Cardiac septum (tissue), 1 donor: ENCODE measurements around the gene RNF6. TPM values are rescaled to one million over a fixed set of nuclear protein-coding genes. Genes with fewer than 3 reads are reported as not detected.
"Not testable (repeated sequence)": the region's sequence is repeated elsewhere in the genome, so short reads cannot be mapped to it uniquely, and the experiment has no call there.

Experiments
- DNase-seq: peaks from one replicate; pipeline ENCODE4 v3.0.0-alpha.2; 2020; ENCODE audit warnings: low spot score
- intact Hi-C: fragments of 100-400 bp; cut with DNase I; formaldehyde crosslinking; loops from one replicate; pipeline ENCODE4 v1.14.0; 2022
- long read RNA-seq: library from polyadenylated mRNA; unstranded; transcript quantifications from one replicate; pipeline ENCODE4 v2.0.0, GENCODE V29; 2021
- total RNA-seq: library from RNA; stranded (reverse); fragmentation: NEBNext Ultra II Directional; extraction: Animal tissue kit (Norgen Biotek cat#: 25700); gene quantifications from one replicate; pipeline ENCODE4 v1.2.1, GENCODE V29; 2021
- donor health status: DM: no; HTN: no; CAD: no.

RNF6 gene
- 29.6 TPM for total RNA-seq
- long read RNA-seq, transcript RNF6-203 (5 exons, 3,706 nt): major isoform, 25 of 63 reads
- long read RNA-seq, transcript RNF6-201 (5 exons, 3,282 nt): minor isoform, 22 of 63 reads
- long read RNA-seq, partial matches to known transcripts: 0 of 63 reads
- long read RNA-seq, other reads (novel, unspliced or antisense): 16 of 63 reads

DNA sequence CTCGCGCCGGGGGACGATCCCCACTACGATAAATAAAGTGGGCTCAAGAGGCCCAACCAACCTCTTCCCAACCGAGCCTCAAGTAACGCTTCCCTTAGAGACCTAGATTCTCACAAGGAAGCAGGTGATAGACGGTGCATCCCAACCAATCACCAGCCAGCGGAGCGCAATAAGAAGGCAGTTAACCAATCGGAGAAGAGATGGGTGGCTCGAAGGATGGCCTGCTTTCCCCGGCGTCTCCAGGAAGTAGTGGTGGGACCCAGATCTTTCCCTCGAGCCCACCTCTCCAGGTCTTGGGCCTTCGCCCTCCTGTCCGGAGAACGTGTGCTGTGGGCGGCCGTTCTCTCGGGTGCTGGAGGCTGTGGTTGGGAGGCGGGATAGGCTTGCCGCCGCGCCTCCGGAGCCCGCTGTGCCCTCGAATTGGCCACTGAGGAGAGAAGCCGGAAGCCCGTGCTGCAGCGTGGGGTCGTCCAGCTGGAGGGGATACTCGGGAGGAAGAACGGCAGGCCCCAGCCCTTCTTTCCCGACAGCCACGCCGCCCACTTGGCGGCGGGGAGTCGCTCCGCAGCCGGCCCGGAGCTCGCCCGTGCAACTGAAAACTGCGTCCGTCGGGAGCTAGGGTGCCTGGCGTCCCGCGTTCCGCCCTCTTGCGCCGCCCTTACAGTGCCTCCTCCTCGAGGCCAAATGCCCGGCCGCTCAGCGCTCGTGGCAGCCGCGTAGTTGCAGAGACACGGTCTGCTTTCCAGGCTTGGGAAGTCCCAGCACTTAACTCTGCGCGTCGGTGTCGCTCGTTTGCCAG lies at the start of gene RNF6:
Gene RNF6 (minus strand): TSS at position 594 of the 799 bp plus-strand sequence. CDS start 2,665 bp downstream, outside the sequence.
- intact Hi-C loops: loop anchor here (2.0 kb wide), 1 partner anchor 33 kb away; the partner anchor contains the start of gene CDK8
- DNase-seq: peak; percentile 97

DNA sequence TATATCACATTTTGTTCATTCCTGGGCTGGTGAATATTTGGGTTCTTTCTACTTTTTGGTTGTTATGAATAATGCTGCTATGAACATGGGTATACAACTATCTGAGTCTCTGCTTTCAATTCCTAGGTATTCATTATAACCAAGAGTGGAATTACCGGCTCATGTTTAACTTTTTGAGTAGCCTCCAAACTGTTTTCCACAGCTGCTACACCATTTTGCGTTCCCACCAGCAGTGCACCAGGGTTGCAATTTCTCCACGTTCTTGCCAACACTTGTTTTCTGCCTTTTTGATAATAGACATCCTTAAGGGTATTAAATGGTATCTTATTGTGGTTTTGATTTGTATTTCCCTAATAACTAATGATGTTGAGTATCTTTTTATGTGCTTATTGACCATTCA lies 48.6 kb upstream of the RNF6 start:
- intact Hi-C loops: no loop called here
- no peak for DNase-seq

DNA sequence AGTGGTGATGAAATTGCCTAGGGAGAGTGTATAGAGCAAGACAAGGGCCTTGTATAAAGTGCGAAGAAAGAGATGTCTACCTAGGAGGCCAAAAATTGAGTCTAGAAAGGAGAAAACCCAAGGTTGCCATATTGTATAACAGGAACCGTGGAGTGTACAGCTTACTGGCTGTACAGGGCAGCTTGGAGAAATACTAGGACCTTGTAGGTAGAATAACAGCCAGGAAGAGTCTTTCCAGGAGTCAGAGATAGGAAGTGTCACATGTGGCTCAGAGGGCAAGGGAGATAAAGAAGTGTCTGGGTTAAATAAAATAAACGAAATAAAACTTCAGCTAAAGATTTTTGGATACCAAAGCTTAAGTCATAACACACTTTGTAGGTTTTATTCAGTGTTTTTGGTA lies 44.2 kb upstream of the RNF6 start:
- intact Hi-C loops: no loop called here
- no peak for DNase-seq

DNA sequence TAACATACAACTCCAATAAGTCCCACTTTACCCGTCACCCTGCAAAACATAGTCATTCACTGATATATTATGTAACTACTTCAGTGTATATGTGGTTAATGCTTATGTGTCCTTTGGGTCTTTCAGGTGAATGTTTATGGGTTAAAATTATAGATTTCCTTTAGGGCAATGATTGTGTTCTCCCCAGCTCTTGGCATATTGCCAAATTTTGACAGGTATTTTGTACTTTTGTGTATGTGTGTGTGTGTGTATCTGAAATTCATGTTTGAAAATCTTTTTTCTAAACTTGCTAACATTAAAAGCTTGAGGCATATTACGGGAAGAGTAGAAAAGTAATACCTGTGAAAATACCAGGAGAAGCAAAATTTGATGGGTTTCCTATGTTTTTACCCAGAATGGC lies 40.0 kb upstream of the RNF6 start:
- no peak for DNase-seq
- intact Hi-C loops: no loop called here

DNA sequence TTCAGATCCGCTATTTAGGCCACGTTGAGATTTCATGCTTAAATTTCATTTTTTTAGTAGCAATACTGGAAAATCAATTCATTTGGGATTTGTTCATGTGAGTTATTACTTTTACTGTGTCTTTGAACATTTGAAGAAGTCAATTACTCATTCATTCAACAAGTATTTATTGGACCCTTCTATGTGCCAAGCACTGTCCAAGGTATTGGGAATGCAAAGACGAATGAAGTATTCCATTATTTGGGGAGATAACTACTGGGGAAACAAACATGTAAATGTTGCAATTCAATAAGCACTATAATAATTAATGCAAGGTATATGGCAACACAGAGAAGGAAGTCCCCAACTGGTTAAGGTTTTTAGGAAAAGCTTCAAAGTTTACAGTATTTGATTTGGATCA lies 37.5 kb upstream of the RNF6 start:
- DNase-seq: no peak
- intact Hi-C loops: loop anchor here (10.0 kb wide), 1 partner anchor 75 kb away; no protein-coding TSS in a partner anchor

DNA sequence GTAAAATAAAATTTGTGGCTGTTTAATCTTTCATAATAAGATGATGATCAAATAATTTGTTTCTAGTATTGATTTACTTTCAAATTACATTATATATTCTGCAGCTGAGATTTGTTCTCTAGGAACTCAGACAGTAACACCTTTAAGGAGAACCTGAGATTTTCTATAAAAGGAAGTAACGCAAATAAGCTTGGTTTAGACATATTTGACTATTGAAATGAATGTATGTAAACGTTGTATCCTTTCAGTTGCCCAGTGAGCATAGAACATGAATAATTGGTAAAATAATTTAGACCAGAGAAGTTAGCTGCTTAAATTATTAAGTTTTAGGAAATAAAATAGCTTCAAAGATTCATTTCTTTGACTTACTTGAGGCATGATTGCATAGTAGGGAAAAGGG lies 34.9 kb upstream of the RNF6 start:
- no peak for DNase-seq
- intact Hi-C loops: loop anchor here (10.0 kb wide), 1 partner anchor 72 kb away; no protein-coding TSS in a partner anchor

DNA sequence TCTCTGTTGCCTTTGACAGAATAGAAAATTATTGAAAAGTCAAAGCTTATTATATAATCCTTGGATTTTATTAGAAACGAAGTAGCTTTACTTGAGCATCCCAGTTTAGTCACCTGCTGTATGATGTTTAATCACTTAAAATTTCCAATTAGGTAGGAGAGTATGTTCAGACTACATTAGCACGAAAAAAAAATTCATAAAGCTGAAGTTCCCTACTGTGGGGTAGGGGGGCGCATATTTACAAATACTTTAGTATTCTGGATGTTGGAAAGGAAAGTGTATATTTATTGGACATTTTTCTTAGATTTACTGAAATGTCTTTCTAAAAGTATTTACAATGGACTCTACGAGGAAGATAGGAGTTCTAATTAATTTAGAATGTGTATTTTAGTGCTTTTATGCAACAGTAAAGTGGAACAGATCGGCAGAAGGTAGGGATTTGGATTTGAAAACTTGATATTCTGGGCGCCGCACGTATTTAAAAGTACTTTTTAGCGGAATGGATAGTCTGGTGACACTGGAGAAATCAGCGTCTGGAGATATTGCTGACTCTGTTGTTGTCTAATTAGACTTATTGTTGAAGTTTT lies 33.7 kb upstream of the RNF6 start:
- intact Hi-C loops: loop anchor here (2.0 to 10.0 kb wide), 2 partner anchors 35 to 71 kb away; no protein-coding TSS in a partner anchor
- DNase-seq: no peak

DNA sequence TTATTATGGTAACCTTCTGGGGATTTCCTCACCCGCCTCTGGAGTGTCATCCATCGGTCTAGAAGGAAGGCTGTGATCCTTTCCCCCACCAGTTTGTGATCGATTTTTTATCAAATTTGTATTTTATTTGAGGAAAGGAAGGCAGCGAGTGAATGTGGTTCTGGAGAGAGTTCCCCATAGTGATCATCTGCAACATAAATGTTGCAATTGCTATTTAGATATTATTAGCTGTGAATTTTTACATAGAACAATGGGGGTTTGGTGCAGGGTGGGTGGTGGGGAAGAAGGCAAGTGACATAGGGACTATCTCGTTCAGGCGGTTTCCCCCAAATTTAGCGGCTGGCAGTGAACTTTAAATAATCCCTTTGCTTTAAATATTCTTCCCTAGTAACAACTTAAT lies 33.0 kb upstream of the RNF6 start:
- intact Hi-C loops: loop anchor here (2.0 to 10.0 kb wide), 2 partner anchors 34 to 70 kb away; no protein-coding TSS in a partner anchor
- no peak for DNase-seq

DNA sequence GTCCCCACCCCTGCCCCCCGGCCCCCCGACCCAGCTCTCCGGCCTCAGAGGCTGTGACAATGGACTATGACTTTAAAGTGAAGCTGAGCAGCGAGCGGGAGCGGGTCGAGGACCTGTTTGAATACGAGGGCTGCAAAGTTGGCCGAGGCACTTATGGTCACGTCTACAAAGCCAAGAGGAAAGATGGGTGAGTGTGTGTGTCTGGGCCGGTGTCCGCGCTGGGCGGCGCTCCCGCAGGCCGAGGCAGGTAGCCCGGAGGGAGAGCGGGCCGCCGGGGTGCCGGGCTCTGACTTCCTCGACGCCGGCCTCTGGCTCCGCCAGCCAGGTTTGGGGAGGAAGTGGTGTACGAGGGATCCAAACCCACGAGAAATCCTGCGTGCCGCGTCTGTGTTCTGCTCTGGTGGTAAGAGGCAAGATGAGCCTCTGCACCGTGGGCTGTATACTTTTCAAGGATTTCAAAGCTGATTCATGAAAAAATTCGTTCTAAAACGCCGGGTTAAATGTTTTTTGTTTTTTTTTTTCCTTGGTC lies 32.5 kb upstream of the RNF6 start:
- intact Hi-C loops: loop anchor here (2.0 to 10.0 kb wide), 2 partner anchors 34 to 70 kb away; no protein-coding TSS in a partner anchor
- peak; percentile 86 for DNase-seq

DNA sequence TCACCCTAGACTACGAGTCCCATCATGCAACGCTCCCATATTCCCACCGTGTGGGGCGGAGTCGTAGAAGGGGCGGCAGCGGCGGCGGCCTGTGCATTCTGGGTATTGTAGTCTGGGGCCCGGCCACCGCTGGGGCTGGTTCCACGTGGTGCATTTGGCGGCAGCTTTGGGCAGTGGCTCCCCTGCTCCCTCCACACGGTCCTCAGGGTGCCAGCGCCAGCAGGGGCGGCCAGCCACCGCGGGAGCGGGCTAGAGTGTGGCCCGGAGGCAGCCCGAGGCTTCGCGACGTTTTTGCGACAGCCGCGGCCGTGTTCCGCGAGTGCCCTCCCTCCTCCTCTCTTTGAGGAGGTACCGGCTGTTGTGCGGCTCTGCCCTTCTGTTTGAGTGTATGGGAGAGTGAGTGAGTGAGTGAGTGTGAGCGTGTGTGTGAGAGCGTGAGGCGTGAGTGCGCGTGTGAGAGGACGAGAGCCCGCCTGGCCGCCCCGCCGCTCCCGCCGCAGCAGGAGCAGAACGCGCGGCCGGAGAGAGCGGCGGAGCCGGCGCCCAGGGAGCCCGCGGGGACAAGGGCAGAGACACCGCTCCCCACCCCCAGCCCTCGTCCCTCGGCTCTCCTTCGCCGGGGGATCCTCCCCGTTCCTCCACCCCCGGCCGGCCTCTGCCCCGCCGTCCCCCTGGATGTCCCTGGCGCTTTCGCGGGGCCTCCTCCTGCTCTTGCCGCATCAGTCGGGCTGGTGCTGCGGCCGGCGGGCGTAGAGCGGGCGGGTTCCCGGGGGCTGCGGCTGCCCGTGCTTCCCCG lies 31.9 kb upstream of the RNF6 start, which contains the start of gene CDK8:
Gene CDK8 (plus strand): TSS at position 343 of the 796 bp plus-strand sequence. CDS start 513 bp downstream, outside the sequence.
- intact Hi-C loops: loop anchor here (2.0 to 10.0 kb wide), 2 partner anchors 33 to 69 kb away; no protein-coding TSS in a partner anchor
- peak; percentile 94 for DNase-seq

DNA sequence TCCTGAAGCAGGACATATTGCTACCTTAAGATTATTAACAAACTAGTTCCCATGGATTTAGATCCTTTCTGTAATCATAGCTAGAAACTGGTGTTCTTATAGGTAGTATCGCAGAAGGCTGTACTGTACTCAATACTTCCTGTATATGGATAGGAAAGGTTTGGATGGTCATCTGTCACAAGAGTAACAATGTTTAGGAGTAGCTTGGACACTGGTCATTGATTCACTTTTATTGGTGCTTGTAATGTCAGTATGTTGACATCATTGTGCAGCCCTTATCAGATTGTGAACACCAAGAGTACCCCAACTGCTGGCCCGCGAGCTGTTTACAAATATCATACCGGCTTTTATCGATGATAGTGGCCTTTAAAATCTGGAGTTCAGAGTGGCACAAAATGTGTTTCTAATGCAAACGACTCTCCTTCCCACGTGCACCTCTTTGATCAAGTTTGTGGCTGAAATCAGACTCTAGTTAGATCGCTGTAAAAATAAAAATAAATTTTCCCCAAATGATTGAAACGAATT lies 31.2 kb upstream of the RNF6 start:
- no peak for DNase-seq
- intact Hi-C loops: loop anchor here (10.0 kb wide), 1 partner anchor 69 kb away; no protein-coding TSS in a partner anchor

DNA sequence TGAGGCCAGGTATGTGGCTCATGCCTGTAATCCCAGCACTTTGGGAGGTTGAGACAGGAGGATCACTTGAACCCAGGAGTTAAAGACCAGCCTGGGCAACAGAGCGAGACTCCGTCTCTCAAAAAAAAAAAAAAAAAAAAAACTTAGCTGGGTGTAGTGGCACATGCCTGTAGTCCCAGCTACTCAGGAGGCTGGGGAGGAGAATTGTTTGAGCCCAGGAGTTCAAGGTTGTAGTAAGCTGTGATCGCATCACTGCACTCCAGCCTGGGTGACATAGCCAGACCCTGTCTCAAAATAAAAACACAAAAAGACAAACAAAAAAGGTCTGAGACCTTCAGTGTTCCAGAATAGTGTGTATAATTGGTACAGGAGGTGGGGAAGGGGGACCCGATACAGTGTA lies 29.9 kb upstream of the RNF6 start:
- intact Hi-C loops: loop anchor here (10.0 kb wide), 1 partner anchor 67 kb away; no protein-coding TSS in a partner anchor
- not testable (repeated sequence) for DNase-seq

DNA sequence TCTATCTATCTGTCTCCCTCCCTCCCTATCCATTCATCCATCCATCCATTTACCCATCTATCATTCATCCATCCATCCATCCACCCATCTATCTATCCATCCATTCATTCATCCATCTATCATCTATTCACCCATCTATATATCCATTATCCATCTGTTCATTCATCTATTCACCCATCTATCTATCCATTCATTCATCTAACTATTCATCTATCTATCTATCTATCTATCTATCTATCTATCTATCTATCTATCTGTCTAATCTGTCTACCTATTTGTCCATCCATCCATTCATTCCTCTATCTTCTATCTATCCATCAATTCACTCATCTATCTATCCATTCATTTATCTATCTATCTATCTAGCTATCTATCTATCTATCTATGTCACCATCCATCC lies 27.4 kb upstream of the RNF6 start:
- intact Hi-C loops: no loop called here
- DNase-seq: no peak

DNA sequence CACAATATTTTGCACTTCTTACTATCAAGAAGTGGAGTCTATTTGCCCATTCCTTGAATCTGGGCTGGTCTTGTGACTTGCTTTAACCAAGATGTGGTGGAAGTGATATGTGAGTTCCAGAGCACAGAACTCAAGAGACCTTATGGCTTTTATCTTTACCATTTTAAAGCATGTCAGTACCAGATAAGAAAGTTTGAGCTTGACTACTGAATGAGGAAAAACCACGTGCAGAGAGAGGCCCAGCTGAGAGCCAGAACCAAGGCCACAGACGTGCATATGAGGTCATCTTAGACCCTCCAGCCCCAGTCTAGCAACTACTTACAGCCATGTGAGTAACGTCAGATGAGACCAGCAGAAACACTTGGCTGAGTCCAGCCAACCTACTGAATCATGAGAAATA lies 25.5 kb upstream of the RNF6 start:
- intact Hi-C loops: no loop called here
- DNase-seq: no peak

DNA sequence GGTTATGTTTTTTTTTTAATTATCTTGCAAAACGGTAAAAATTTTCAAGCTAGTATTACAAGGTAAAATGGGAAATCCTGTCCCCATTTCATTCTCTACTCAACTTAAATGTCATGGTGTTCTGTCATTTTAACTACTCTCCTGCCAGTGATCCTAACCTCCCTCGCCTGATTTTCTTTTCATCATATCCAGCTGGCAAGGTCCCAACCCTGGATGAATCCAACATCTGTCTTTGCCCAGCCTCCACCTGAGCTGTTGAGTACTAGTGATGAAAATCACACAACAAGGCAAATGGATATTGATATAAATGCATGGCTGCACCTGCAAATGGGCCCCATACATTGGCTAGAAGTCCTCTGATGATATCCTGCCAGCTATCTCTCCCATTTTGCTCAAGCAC lies 24.9 kb upstream of the RNF6 start:
- intact Hi-C loops: no loop called here
- DNase-seq: no peak

DNA sequence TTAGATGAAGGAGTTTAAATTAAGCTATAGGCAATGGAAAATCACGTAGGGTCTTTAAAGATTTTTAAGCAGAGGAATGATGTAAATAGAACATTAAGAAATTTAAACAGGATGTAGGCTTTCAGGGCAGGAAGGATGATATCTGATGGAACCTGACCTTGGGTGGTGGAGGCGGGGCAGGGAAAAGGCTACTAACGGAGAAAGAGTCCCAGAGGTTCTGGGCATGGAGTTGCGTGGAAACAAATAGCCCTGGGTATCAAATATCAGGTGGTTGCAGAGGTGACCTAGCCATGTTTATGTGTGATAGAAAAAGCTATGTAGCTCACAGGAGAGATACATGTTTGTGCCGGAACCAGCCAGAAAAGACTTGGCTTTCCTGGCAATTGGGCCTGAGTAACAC lies 24.0 kb upstream of the RNF6 start:
- intact Hi-C loops: no loop called here
- no peak for DNase-seq

DNA sequence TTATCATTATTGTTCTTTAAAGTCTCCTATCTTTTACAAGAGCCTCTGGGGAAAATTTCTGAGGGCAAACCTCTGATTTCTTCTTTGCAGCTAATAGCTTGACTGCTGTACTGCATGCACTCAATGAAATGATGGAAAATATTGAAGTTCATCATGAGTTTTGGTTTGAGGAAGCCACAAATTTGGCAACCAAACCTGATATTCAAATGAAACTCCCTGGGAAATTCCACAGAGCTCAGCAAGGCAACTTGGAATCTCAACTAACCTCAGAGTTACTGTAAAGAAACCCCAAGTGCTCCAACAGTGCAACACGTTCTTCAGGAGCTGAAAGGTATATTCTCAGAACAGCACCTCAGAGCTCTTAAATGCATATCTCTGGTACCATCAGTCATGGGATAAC lies 14.2 kb upstream of the RNF6 start:
- intact Hi-C loops: no loop called here
- DNase-seq: no peak

DNA sequence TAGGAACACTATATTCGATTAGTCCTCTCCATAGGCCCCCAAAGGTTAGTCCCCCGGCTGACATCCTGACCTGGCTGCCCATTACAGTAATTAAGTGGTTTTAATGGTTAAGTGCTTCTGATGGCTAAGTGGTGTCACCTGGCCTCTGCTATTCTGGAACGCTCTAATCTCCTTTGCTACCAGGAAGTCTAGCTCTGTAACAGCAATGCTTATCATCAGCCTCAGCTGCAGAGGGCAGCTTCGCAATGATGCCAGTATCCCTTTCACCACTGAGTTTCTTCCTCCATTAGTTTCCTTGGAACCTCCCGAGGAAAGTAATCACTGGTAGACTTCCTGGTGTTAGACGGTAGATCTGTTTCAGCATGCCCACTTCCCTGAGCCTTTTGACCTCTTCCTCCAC lies 8.6 kb upstream of the RNF6 start:
- DNase-seq: no peak
- intact Hi-C loops: no loop called here

DNA sequence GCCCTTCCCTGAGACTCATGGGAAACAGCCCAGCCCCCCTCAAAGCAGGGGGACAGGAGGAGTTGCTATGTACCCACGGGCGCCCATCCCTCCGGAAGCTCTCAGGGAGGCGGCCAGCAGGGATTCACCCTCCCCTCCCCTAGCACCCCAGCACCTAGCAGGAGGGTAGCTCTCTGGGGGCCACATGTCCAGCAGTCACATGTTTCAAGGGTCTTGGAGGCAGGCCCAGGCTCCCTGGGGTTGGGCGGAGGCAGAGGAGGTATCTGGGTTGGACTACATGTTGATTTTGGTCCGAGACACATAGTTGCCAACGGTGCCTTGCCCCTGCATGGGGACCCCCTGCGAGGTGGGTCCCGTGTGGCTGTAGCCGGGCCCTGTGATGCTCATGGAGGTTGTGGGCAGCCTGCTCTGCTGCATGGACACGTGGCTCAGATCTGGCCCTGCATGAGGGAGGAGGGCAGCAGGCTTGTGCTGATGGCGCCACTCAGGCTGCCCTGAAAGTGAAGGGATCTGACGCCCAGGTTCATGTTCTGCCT lies 7.0 kb upstream of the RNF6 start:
- intact Hi-C loops: no loop called here
- no peak for DNase-seq
